ENCODE results near the gene TRERF1. TPM values are rescaled to one million over a fixed set of nuclear protein-coding genes. Genes with fewer than 3 reads are reported as not detected.
A peak's percentile ranks its signal among the peaks of the same experiment; 100 is the strongest.

TRERF1 gene
- polyA plus RNA-seq, 3 donors: 0.58 to 10.0 (median 2.0) TPM

DNA sequence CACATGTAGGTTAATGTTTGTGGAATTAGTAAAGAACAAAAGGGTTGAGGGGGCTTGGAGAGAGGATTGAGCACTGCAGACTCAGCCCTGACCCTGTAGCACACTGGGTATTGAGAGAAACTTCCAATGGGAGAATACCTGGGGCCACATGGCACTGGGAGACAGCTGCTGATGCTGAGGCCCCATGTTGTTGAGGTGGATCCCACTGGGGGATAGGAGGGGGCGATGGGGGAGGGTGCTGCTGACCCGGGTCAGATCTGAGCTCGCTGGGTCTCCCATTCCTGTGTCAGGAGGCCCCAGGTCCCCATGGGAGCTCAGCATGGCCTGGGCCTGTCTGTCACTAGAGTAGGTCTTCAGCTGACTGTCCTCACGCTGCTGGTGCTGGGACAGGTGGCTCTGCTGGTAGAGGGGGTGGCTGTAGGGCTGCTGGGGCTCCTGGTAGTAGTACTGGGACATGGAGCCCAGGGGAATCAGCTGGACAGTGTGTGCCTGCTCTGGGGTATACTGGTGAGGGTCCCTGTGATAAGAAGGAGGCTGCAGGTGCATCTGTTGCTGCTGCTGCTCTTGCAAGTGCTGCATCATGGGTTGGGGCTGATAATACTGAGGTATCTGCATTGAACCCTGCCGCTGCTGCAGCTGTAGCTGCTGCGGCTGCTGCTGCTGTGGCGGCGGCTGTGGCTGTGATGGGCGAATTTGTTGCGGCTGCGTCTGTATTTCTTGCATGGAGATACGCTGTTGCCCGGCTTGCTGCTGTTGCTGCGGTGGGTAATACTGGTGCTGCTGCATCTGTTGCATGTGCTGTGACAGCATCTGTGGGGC lies 183.5 kb downstream of the TRERF1 start:
- Histone ChIP-seq H3K4me3 (replicated peaks in 1 of 3; ENCODE audit: low read depth in 2 of 3, low read length in 3 of 3) (no peak overlapping the region), H3K79me2 (ENCODE audit: insufficient read depth, low read length) (no peaks in the 10 kb centered on the region), H3K36me3 (replicated peaks in 1 of 2; ENCODE audit: control insufficient read depth in 1 of 2, insufficient read depth in 2 of 2, low read length in 2 of 2) (peaks cover 42 to 69% of the 10 kb centered on the region in 2 donors), H3K9ac (ENCODE audit: insufficient read depth, low read length, poor library complexity, severe bottlenecking) (no peak overlapping the region), H4K20me1 (ENCODE audit: insufficient read depth, low read length) (no peaks in the 10 kb centered on the region), H3K27me3 (ENCODE audit: control insufficient read depth in 2 of 2, insufficient read depth in 2 of 2, low read length in 2 of 2) (no peaks in the 10 kb centered on the region), H3K4me1 (ENCODE audit: control insufficient read depth in 1 of 2, insufficient read depth in 2 of 2, low read length in 2 of 2) (no peaks in the 10 kb centered on the region), H3K9me3 (replicated peaks in 1 of 2; ENCODE audit: control insufficient read depth in 1 of 2, insufficient read depth in 1 of 2, low read length in 2 of 2) (no peaks in the 10 kb centered on the region), H2AFZ (ENCODE audit: insufficient read depth, low read depth, low read length, poor library complexity, severe bottlenecking) (no peak overlapping the region), H3K27ac (ENCODE audit: low read depth in 1 of 2, low read length in 2 of 2) (no peak overlapping the region), H3K4me2 (replicated peaks; ENCODE audit: extremely low read depth, low read length, poor library complexity, severe bottlenecking) (no peak overlapping the region)
- intact Hi-C loops (cut with micrococcal nuclease): loop anchor here (5.0 to 10.0 kb wide), 2 partner anchors 277 to 279 kb away; no protein-coding TSS in a partner anchor
- H3K27me3 Mint-ChIP-seq (ENCODE audit: low read depth in 3 of 3): no peaks in the 10 kb centered on the region
- H3K4me1 Mint-ChIP-seq: no peaks in the 10 kb centered on the region
- 98% methylated on average over 12 of the region's 14 CpGs for WGBS (ENCODE audit: insufficient coverage)
- peaks cover 50 to 57% of the 10 kb centered on the region in 2 donors for H3K36me3 Mint-ChIP-seq
- peaks cover 0 to 1% (median 0%) of the 10 kb centered on the region in 7 donors for H3K9me3 Mint-ChIP-seq
- TF ChIP-seq, protein P1, sequence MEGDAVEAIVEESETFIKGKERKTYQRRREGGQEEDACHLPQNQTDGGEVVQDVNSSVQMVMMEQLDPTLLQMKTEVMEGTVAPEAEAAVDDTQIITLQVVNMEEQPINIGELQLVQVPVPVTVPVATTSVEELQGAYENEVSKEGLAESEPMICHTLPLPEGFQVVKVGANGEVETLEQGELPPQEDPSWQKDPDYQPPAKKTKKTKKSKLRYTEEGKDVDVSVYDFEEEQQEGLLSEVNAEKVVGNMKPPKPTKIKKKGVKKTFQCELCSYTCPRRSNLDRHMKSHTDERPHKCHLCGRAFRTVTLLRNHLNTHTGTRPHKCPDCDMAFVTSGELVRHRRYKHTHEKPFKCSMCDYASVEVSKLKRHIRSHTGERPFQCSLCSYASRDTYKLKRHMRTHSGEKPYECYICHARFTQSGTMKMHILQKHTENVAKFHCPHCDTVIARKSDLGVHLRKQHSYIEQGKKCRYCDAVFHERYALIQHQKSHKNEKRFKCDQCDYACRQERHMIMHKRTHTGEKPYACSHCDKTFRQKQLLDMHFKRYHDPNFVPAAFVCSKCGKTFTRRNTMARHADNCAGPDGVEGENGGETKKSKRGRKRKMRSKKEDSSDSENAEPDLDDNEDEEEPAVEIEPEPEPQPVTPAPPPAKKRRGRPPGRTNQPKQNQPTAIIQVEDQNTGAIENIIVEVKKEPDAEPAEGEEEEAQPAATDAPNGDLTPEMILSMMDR (IDR thresholded peaks at IDR 0.05): no peak
- peak overlapping the region in 4 of 7 donors; percentile 10 to 70 (median 48) for H3K27ac Mint-ChIP-seq
- no peak for DNase-seq
- no peak overlapping the region for H3K4me3 Mint-ChIP-seq

DNA sequence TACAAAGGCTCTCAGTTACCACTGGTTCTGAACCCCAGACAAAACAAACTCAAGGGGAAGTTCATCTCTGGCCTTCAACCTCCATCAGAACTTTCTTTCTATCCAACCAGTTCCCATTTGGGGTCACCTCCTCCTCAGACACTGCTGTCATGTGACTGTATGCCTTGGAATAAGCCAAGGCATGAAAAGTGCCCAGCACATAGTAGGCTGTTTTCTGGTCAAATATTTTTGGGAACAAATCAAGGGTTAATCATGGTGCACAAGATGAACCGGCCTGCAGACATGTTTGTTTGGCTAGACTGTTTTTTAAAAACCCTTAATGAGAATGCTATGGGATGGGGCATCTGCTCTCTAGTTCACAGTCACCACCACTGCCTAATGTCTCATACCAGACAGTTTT lies 185.2 kb downstream of the TRERF1 start:
- Mint-ChIP-seq H3K36me3 (peaks cover 61 to 65% of the 10 kb centered on the region in 2 donors), H3K27ac (peak overlapping the region in 1 of 7 donors; percentile 57), H3K9me3 (peaks cover 0 to 1% (median 0%) of the 10 kb centered on the region in 7 donors), H3K4me1 (no peaks in the 10 kb centered on the region), H3K27me3 (ENCODE audit: low read depth in 3 of 3) (peaks cover 0 to 1% (median 0%) of the 10 kb centered on the region in 3 donors), H3K4me3 (no peak overlapping the region)
- no peaks in the 10 kb centered on the region for H3K4me1 ChIP-seq (ENCODE audit: control insufficient read depth in 1 of 2, insufficient read depth in 2 of 2, low read length in 2 of 2)
- no peak overlapping the region for H3K9ac ChIP-seq (ENCODE audit: insufficient read depth, low read length, poor library complexity, severe bottlenecking)
- H3K4me3 ChIP-seq (replicated peaks in 1 of 3; ENCODE audit: low read depth in 2 of 3, low read length in 3 of 3): no peak overlapping the region
- H2AFZ ChIP-seq (ENCODE audit: insufficient read depth, low read depth, low read length, poor library complexity, severe bottlenecking): no peak overlapping the region
- H3K9me3 ChIP-seq (replicated peaks in 1 of 2; ENCODE audit: control insufficient read depth in 1 of 2, insufficient read depth in 1 of 2, low read length in 2 of 2): no peaks in the 10 kb centered on the region
- H3K79me2 ChIP-seq (ENCODE audit: insufficient read depth, low read length): no peaks in the 10 kb centered on the region
- intact Hi-C loops (cut with micrococcal nuclease): loop anchor here (5.0 to 10.0 kb wide), 2 partner anchors 278 to 281 kb away; no protein-coding TSS in a partner anchor
- TF ChIP-seq, protein P1 (IDR thresholded peaks at IDR 0.05): no peak
- no peaks in the 10 kb centered on the region for H4K20me1 ChIP-seq (ENCODE audit: insufficient read depth, low read length)
- H3K27me3 ChIP-seq (ENCODE audit: control insufficient read depth in 2 of 2, insufficient read depth in 2 of 2, low read length in 2 of 2): no peaks in the 10 kb centered on the region
- peak overlapping the region in 1 of 2 donors; percentile 10 for H3K27ac ChIP-seq (ENCODE audit: low read depth in 1 of 2, low read length in 2 of 2)
- peaks cover 47 to 85% of the 10 kb centered on the region in 2 donors for H3K36me3 ChIP-seq (replicated peaks in 1 of 2; ENCODE audit: control insufficient read depth in 1 of 2, insufficient read depth in 2 of 2, low read length in 2 of 2)
- WGBS (ENCODE audit: insufficient coverage): no CpG with 5 or more reads among the region's 1 CpG
- H3K4me2 ChIP-seq (replicated peaks; ENCODE audit: extremely low read depth, low read length, poor library complexity, severe bottlenecking): no peak overlapping the region
- no peak for DNase-seq
